ENCODE results near the gene KIF15.

Gene KIF15

GRCh38 chr3:44880284-44880683 lies 118.7 kb downstream of the KIF15 start:
- TF ChIP-seq CTCF (IDR thresholded peaks at IDR 0.05): no peak
- DNase-seq (ENCODE audit: low spot score): no peak
- no peak overlapping the region for H3K4me3 ChIP-seq
- no peak overlapping the region for H3K27ac ChIP-seq

GRCh38 chr3:44883213-44883955 lies 121.8 kb downstream of the KIF15 start:
- H3K4me3 ChIP-seq: no peak overlapping the region
- peak; percentile 36 for DNase-seq (ENCODE audit: low spot score)
- H3K27ac ChIP-seq: no peak overlapping the region
- TF ChIP-seq CTCF (IDR thresholded peaks at IDR 0.05): no peak

- TF ChIP-seq CTCF (IDR thresholded peaks at IDR 0.05): no peak
- no peak overlapping the region for H3K27ac ChIP-seq
- DNase-seq (ENCODE audit: low spot score): peak; percentile 46
- no peak overlapping the region for H3K4me3 ChIP-seq
Observed at GRCh38 chr3:44883999-44884431, 122.4 kb downstream of the KIF15 start.

- DNase-seq (ENCODE audit: low spot score): no peak
- TF ChIP-seq CTCF (IDR thresholded peaks at IDR 0.05): no peak
- Histone ChIP-seq H3K27ac (no peak overlapping the region), H3K4me3 (no peak overlapping the region)
Observed at GRCh38 chr3:44885618-44886017, 124.0 kb downstream of the KIF15 start.

GRCh38 chr3:44886561-44886960 lies 125.0 kb downstream of the KIF15 start:
- H3K4me3 ChIP-seq: no peak overlapping the region
- no peak for TF ChIP-seq CTCF (IDR thresholded peaks at IDR 0.05)
- DNase-seq (ENCODE audit: low spot score): no peak
- no peak overlapping the region for H3K27ac ChIP-seq

GRCh38 chr3:44887101-44887500 lies 125.5 kb downstream of the KIF15 start:
- TF ChIP-seq CTCF (IDR thresholded peaks at IDR 0.05): no peak
- DNase-seq (ENCODE audit: low spot score): no peak
- Histone ChIP-seq H3K27ac (no peak overlapping the region), H3K4me3 (no peak overlapping the region)

- no peak overlapping the region for H3K4me3 ChIP-seq
- no peak for TF ChIP-seq CTCF (IDR thresholded peaks at IDR 0.05)
- no peak for DNase-seq (ENCODE audit: low spot score)
Observed at GRCh38 chr3:44890258-44890657, 128.7 kb downstream of the KIF15 start.

More at GRCh38 chr3:44890258-44890657, 128.7 kb downstream of the KIF15 start:
- H3K27ac ChIP-seq: no peak overlapping the region
